PFSK-1 (cell line): ENCODE data around the gene CDKL2.

ENCODE experiments used
- FOXP2 ChIP-seq: optimal IDR thresholded peaks from 2 replicates; pipeline ENCODE3; 2011; ENCODE audit warnings: borderline replicate concordance, control low read depth, inconsistent platforms; ENCODE audit not compliant: insufficient read depth; ENCODE audit errors: extremely low read length, extremely low read depth
- POLR2AphosphoS5 ChIP-seq: IDR thresholded peaks from 2 replicates; pipeline ENCODE4 v1.6.1; 2012; ENCODE audit warnings: low read depth, mild to moderate bottlenecking, control low read depth, low read length, moderate library complexity
- REST ChIP-seq, 2 experiments: IDR thresholded peaks; 2 replicates each; pipeline versions ENCODE4 v1.6.1 to v1.8.0; 2011 to 2012; ENCODE audit warnings: low read depth in 2 of 2, low read length in 2 of 2, control low read depth in 1 of 2, inconsistent platforms in 1 of 2, mild to moderate bottlenecking in 1 of 2, moderate library complexity in 1 of 2; ENCODE audit not compliant: insufficient read depth in 1 of 2
- SIN3A ChIP-seq: IDR thresholded peaks from 2 replicates; pipeline ENCODE4 v1.6.1; 2012; ENCODE audit warnings: mild to moderate bottlenecking, low read length, moderate library complexity, borderline replicate concordance; ENCODE audit not compliant: insufficient read depth
- TAF1 ChIP-seq: IDR thresholded peaks from 2 replicates; pipeline ENCODE4 v1.6.1; 2012; ENCODE audit warnings: low read length, control low read depth, borderline replicate concordance; ENCODE audit not compliant: insufficient read depth

The CDKL2 gene

GRCh38 chr4:75629239-75629638, 1.1 kb downstream of the CDKL2 start:
- no peak for TF ChIP-seq SIN3A
- TF ChIP-seq TAF1 = no peak
- TF ChIP-seq POLR2AphosphoS5 = no peak
- no peak for TF ChIP-seq REST (IDR thresholded peaks at IDR 0.05; ENCODE audit: insufficient read depth in 1 of 2, low read depth in 2 of 2, low read length in 2 of 2)
- TF ChIP-seq FOXP2 = no peak

- TF ChIP-seq TAF1 (no peak), POLR2AphosphoS5 (no peak), REST (IDR thresholded peaks at IDR 0.05; ENCODE audit: insufficient read depth in 1 of 2, low read depth in 2 of 2, low read length in 2 of 2) (no peak), SIN3A (no peak), FOXP2 (no peak)
Measured at GRCh38 chr4:75623026-75623425, 7.3 kb downstream of the CDKL2 start.

GRCh38 chr4:75621715-75622114, 8.6 kb downstream of the CDKL2 start:
- no peak for TF ChIP-seq SIN3A
- no peak for TF ChIP-seq REST (IDR thresholded peaks at IDR 0.05; ENCODE audit: insufficient read depth in 1 of 2, low read depth in 2 of 2, low read length in 2 of 2)
- no peak for TF ChIP-seq POLR2AphosphoS5
- TF ChIP-seq TAF1 = no peak
- no peak for TF ChIP-seq FOXP2

GRCh38 chr4:75612306-75612705, 18.0 kb downstream of the CDKL2 start:
- TF ChIP-seq SIN3A (no peak), POLR2AphosphoS5 (no peak), FOXP2 (no peak), TAF1 (no peak), REST (IDR thresholded peaks at IDR 0.05; ENCODE audit: insufficient read depth in 1 of 2, low read depth in 2 of 2, low read length in 2 of 2) (no peak)

- no peak for TF ChIP-seq REST (IDR thresholded peaks at IDR 0.05; ENCODE audit: insufficient read depth in 1 of 2, low read depth in 2 of 2, low read length in 2 of 2)
- TF ChIP-seq SIN3A = no peak
- TF ChIP-seq FOXP2 = no peak
- no peak for TF ChIP-seq POLR2AphosphoS5
- TF ChIP-seq TAF1 = no peak
Measured at GRCh38 chr4:75605928-75606327, 24.4 kb downstream of the CDKL2 start.
